ENCODE data around the gene ZCCHC14. TPM values are rescaled to one million over a fixed set of nuclear protein-coding genes. Genes with fewer than 3 reads are reported as not detected.
"Not testable (repeated sequence)": the region's sequence is repeated elsewhere in the genome, so short reads cannot be mapped to it uniquely, and the experiment has no call there.

ZCCHC14 gene
- total RNA-seq, 1 experiment from 2014 or later: 27.7 TPM

DNA sequence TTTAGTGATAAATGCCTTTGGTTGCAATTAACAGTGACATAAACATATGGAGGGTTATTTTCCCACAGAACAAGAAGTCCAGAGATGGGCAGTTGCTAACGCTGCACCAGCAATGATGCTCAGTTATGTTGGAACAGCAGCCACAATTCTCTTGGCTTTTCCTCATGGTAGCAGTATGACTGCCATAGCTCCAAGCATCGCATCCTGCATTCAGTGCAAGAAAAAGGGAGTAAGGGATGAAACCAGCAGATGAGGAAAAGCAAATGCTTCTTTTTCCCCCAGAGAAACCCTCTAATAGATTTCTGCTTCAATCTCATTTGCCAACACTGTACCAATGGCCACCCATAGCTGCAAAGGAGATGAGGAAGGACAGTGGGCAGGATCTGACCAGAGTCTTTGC lies 13.0 kb upstream of the ZCCHC14 start:
- Histone ChIP-seq H3K79me1 (ENCODE audit: insufficient read depth, low read depth, low read length, poor library complexity, severe bottlenecking) (no peaks in the 10 kb centered on the region), H3K4me2 (ENCODE audit: insufficient read depth, insufficient read length, low read length) (no peak overlapping the region), H2BK5ac (ENCODE audit: insufficient read length, low read length) (no peak overlapping the region), H3K27me3 (ENCODE audit: insufficient read depth, low read length) (no peaks in the 10 kb centered on the region), H2AFZ (ENCODE audit: low read length) (no peak overlapping the region), H3K9me3 (ENCODE audit: control insufficient read depth, low read depth, low read length) (no peaks in the 10 kb centered on the region), H4K8ac (replicated peaks; ENCODE audit: insufficient read length, low read depth, low read length) (no peak overlapping the region), H3K23me2 (ENCODE audit: insufficient read length, low read depth, low read length, poor library complexity, severe bottlenecking) (no peaks in the 10 kb centered on the region), H4K20me1 (ENCODE audit: control insufficient read depth, insufficient read depth, insufficient read length) (no peaks in the 10 kb centered on the region), H2BK15ac (ENCODE audit: low read depth, low read length) (no peak overlapping the region), H4K5ac (ENCODE audit: insufficient read length, low read depth, low read length) (no peak overlapping the region), H3K23ac (ENCODE audit: insufficient read length, low read depth, low read length) (no peak overlapping the region), H3K9ac (ENCODE audit: extremely low read depth, insufficient read length, low read length) (no peak overlapping the region), H3K4me1 (ENCODE audit: insufficient read depth, low read length) (no peaks in the 10 kb centered on the region), H3K79me2 (ENCODE audit: insufficient read depth, low read length) (no peaks in the 10 kb centered on the region), H3T11ph (ENCODE audit: low read length) (no peak overlapping the region), H3K14ac (ENCODE audit: insufficient read depth, low read length) (no peak overlapping the region), H4K91ac (ENCODE audit: insufficient read length, low read depth, low read length) (no peak overlapping the region), H2BK120ac (ENCODE audit: low read depth, low read length, poor library complexity, severe bottlenecking) (no peak overlapping the region), H2AK5ac (ENCODE audit: insufficient read length, low read length) (no peak overlapping the region), H3K56ac (ENCODE audit: insufficient read length, low read depth, low read length) (no peak overlapping the region), H3K4ac (ENCODE audit: low read depth, low read length) (no peak overlapping the region), H2BK20ac (ENCODE audit: low read depth, low read length, poor library complexity, severe bottlenecking) (no peak overlapping the region), H3K27ac (ENCODE audit: insufficient read length, low read depth, low read length) (no peak overlapping the region), H3K18ac (ENCODE audit: insufficient read length, low read depth, low read length) (no peak overlapping the region), H2BK12ac (ENCODE audit: insufficient read length, low read depth, low read length) (no peak overlapping the region)
- DNase-seq: no peak
- no peak overlapping the region for H3K4me3 Mint-ChIP-seq
- no peak overlapping the region for H3K27ac Mint-ChIP-seq
- TF ChIP-seq CTCF (conservative IDR thresholded peaks at IDR 0.05): no peak
- no CpG with 5 or more reads among the region's 2 CpGs for WGBS (ENCODE audit: extremely low coverage, insufficient read length, low lambda C conversion rate)
- H3K27me3 Mint-ChIP-seq (ENCODE audit: low read depth): no peaks in the 10 kb centered on the region; the same call in 1 of the 2 replicates
- 0 out of 7 replicates have a peak, but pooled peaks cover 0 to 1% (median 0%) of the 10 kb centered on the region in 3 experiments for H3K36me3 Mint-ChIP-seq (ENCODE audit: insufficient read depth in 1 of 3, low read depth in 3 of 3)
- H3K4me1 Mint-ChIP-seq: no peaks in the 10 kb centered on the region
- H3K9me3 Mint-ChIP-seq: no peaks in the 10 kb centered on the region; a peak in 1 of 5 replicates

GRCh38 chr16:87503232-87503937 lies 10.6 kb upstream of the ZCCHC14 start:
- H3K4ac ChIP-seq (ENCODE audit: low read depth, low read length); H3K79me2 ChIP-seq (ENCODE audit: insufficient read depth, low read length); H3K23me2 ChIP-seq (ENCODE audit: insufficient read length, low read depth, low read length, poor library complexity, severe bottlenecking); H3K9me3 ChIP-seq (ENCODE audit: control insufficient read depth, low read depth, low read length); H3K4me1 Mint-ChIP-seq; H4K91ac ChIP-seq (ENCODE audit: insufficient read length, low read depth, low read length); H3K14ac ChIP-seq (ENCODE audit: insufficient read depth, low read length); H2AK5ac ChIP-seq (ENCODE audit: insufficient read length, low read length); H2BK5ac ChIP-seq (ENCODE audit: insufficient read length, low read length); H3K4me2 ChIP-seq (ENCODE audit: insufficient read depth, insufficient read length, low read length); H3K4me3 Mint-ChIP-seq; H3K56ac ChIP-seq (ENCODE audit: insufficient read length, low read depth, low read length); H2BK12ac ChIP-seq (ENCODE audit: insufficient read length, low read depth, low read length); H2BK120ac ChIP-seq (ENCODE audit: low read depth, low read length, poor library complexity, severe bottlenecking); H3K27me3 Mint-ChIP-seq (ENCODE audit: low read depth); H2BK15ac ChIP-seq (ENCODE audit: low read depth, low read length); H2BK20ac ChIP-seq (ENCODE audit: low read depth, low read length, poor library complexity, severe bottlenecking); H3K4me1 ChIP-seq (ENCODE audit: insufficient read depth, low read length); H3K18ac ChIP-seq (ENCODE audit: insufficient read length, low read depth, low read length); H4K5ac ChIP-seq (ENCODE audit: insufficient read length, low read depth, low read length); H3K23ac ChIP-seq (ENCODE audit: insufficient read length, low read depth, low read length); H3K27me3 ChIP-seq (ENCODE audit: insufficient read depth, low read length); H3K9ac ChIP-seq (ENCODE audit: extremely low read depth, insufficient read length, low read length); DNase-seq; H3K27ac ChIP-seq (ENCODE audit: insufficient read length, low read depth, low read length); H4K8ac ChIP-seq (replicated peaks; ENCODE audit: insufficient read length, low read depth, low read length); H3K36me3 Mint-ChIP-seq (ENCODE audit: insufficient read depth in 1 of 3, low read depth in 3 of 3); H3T11ph ChIP-seq (ENCODE audit: low read length); H4K20me1 ChIP-seq (ENCODE audit: control insufficient read depth, insufficient read depth, insufficient read length); H3K9me3 Mint-ChIP-seq; H3K79me1 ChIP-seq (ENCODE audit: insufficient read depth, low read depth, low read length, poor library complexity, severe bottlenecking); H2AFZ ChIP-seq (ENCODE audit: low read length): not testable (repeated sequence)
- peak overlapping the region in 1 of 3 experiments; percentile 28; a peak in 1 of 7 replicates for H3K27ac Mint-ChIP-seq
- no CpG with 5 or more reads among the region's 18 CpGs for WGBS (ENCODE audit: extremely low coverage, insufficient read length, low lambda C conversion rate)
